ENCODE results near the gene AUTS2. TPM values are rescaled to one million over a fixed set of nuclear protein-coding genes. Genes with fewer than 3 reads are reported as not detected.
A peak's percentile ranks its signal among the peaks of the same experiment; 100 is the strongest.

AUTS2 gene
- polyA plus RNA-seq, 3 donors: 0.08 to 0.35 TPM; not detected in 1

- Histone ChIP-seq H3K9ac (ENCODE audit: insufficient read depth, low read length, poor library complexity, severe bottlenecking) (no peak overlapping the region), H3K79me2 (ENCODE audit: insufficient read depth, low read length) (no peaks in the 10 kb centered on the region), H3K4me2 (replicated peaks; ENCODE audit: extremely low read depth, low read length, poor library complexity, severe bottlenecking) (peak overlapping the region; percentile 89), H3K36me3 (replicated peaks in 1 of 2; ENCODE audit: control insufficient read depth in 1 of 2, insufficient read depth in 2 of 2, low read length in 2 of 2) (no peaks in the 10 kb centered on the region), H3K9me3 (replicated peaks in 1 of 2; ENCODE audit: control insufficient read depth in 1 of 2, insufficient read depth in 1 of 2, low read length in 2 of 2) (peaks cover 0 to 11% of the 10 kb centered on the region in 2 donors), H2AFZ (ENCODE audit: insufficient read depth, low read depth, low read length, poor library complexity, severe bottlenecking) (no peak overlapping the region), H3K27me3 (ENCODE audit: control insufficient read depth in 2 of 2, insufficient read depth in 2 of 2, low read length in 2 of 2) (peaks cover 34 to 52% of the 10 kb centered on the region in 2 donors), H3K4me3 (replicated peaks in 1 of 3; ENCODE audit: low read depth in 2 of 3, low read length in 3 of 3) (peak overlapping the region in 1 of 3 experiments; percentile 76), H3K27ac (ENCODE audit: low read depth in 1 of 2, low read length in 2 of 2) (no peak overlapping the region), H3K4me1 (ENCODE audit: control insufficient read depth in 1 of 2, insufficient read depth in 2 of 2, low read length in 2 of 2) (peaks cover 10 to 13% of the 10 kb centered on the region in 2 donors), H4K20me1 (ENCODE audit: insufficient read depth, low read length) (no peaks in the 10 kb centered on the region)
- Mint-ChIP-seq H3K27ac (no peak overlapping the region), H3K36me3 (peaks cover 0 to 4% of the 10 kb centered on the region in 2 donors), H3K4me1 (peaks cover 14% of the 10 kb centered on the region), H3K9me3 (peaks cover 0 to 13% (median 4%) of the 10 kb centered on the region in 7 donors), H3K27me3 (ENCODE audit: low read depth in 3 of 3) (peaks cover 44 to 56% (median 47%) of the 10 kb centered on the region in 3 donors), H3K4me3 (peak overlapping the region; percentile 74 to 81)
- TF ChIP-seq CTCF (IDR thresholded peaks at IDR 0.05): no peak
- intact Hi-C loops (cut with micrococcal nuclease): no loop called here
- WGBS (ENCODE audit: insufficient coverage): 78% methylated on average over 3 of the region's 9 CpGs
- no peak for DNase-seq
Observed at GRCh38 chr7:70693321-70693685, 1095.0 kb downstream of the AUTS2 start.

GRCh38 chr7:70693686-70694433 lies 1095.6 kb downstream of the AUTS2 start:
- H3K27ac Mint-ChIP-seq: no peak overlapping the region
- TF ChIP-seq CTCF (IDR thresholded peaks at IDR 0.05): no peak
- H3K27me3 ChIP-seq (ENCODE audit: control insufficient read depth in 2 of 2, insufficient read depth in 2 of 2, low read length in 2 of 2): peaks cover 34 to 52% of the 10 kb centered on the region in 2 donors

More at GRCh38 chr7:70693686-70694433, 1095.6 kb downstream of the AUTS2 start:
- H3K79me2 ChIP-seq (ENCODE audit: insufficient read depth, low read length): no peaks in the 10 kb centered on the region
- peaks cover 0 to 13% (median 4%) of the 10 kb centered on the region in 7 donors for H3K9me3 Mint-ChIP-seq
- WGBS (ENCODE audit: insufficient coverage): under 1% methylated on average over 97 of the region's 101 CpGs
- H3K36me3 Mint-ChIP-seq: peaks cover 0 to 4% of the 10 kb centered on the region in 2 donors
- peak overlapping the region in 2 of 3 experiments; percentile 24 to 76 for H3K4me3 ChIP-seq (replicated peaks in 1 of 3; ENCODE audit: low read depth in 2 of 3, low read length in 3 of 3)
- H3K27me3 Mint-ChIP-seq (ENCODE audit: low read depth in 3 of 3): peaks cover 44 to 56% (median 47%) of the 10 kb centered on the region in 3 donors
- H3K4me3 Mint-ChIP-seq: peak overlapping the region; percentile 74 to 81
- no peaks in the 10 kb centered on the region for H4K20me1 ChIP-seq (ENCODE audit: insufficient read depth, low read length)
- peaks cover 10 to 13% of the 10 kb centered on the region in 2 donors for H3K4me1 ChIP-seq (ENCODE audit: control insufficient read depth in 1 of 2, insufficient read depth in 2 of 2, low read length in 2 of 2)
- H3K27ac ChIP-seq (ENCODE audit: low read depth in 1 of 2, low read length in 2 of 2): no peak overlapping the region
- H3K9ac ChIP-seq (ENCODE audit: insufficient read depth, low read length, poor library complexity, severe bottlenecking): no peak overlapping the region
- peak overlapping the region; percentile 89 for H3K4me2 ChIP-seq (replicated peaks; ENCODE audit: extremely low read depth, low read length, poor library complexity, severe bottlenecking)
- intact Hi-C loops (cut with micrococcal nuclease): no loop called here
- peaks cover 0 to 11% of the 10 kb centered on the region in 2 donors for H3K9me3 ChIP-seq (replicated peaks in 1 of 2; ENCODE audit: control insufficient read depth in 1 of 2, insufficient read depth in 1 of 2, low read length in 2 of 2)
- peak in 1 of 3 donors; percentile 7 for DNase-seq
- H3K4me1 Mint-ChIP-seq: peaks cover 14% of the 10 kb centered on the region
- peak overlapping the region; percentile 46 for H2AFZ ChIP-seq (ENCODE audit: insufficient read depth, low read depth, low read length, poor library complexity, severe bottlenecking)
- H3K36me3 ChIP-seq (replicated peaks in 1 of 2; ENCODE audit: control insufficient read depth in 1 of 2, insufficient read depth in 2 of 2, low read length in 2 of 2): no peaks in the 10 kb centered on the region

Data from CD14-positive monocyte (primary cell).